A549 (cell line): ENCODE results near the gene KCNN4. TPM values are rescaled to one million over a fixed set of nuclear protein-coding genes. Genes with fewer than 3 reads are reported as not detected.

Source experiments
- polyA plus RNA-seq, 4 experiments: library from polyadenylated mRNA; depleted of rRNA in 3 of 4; stranded (reverse); fragments of >200 nt; fragmentation: RNase III in 1 of 4; extraction: RNeasy Plus Mini Kit Qiagen cat#74134 plus additional on column Dnase treatment in 1 of 4; gene quantifications; 2 replicates in 3 of 4; 3 replicates in 1 of 4; pipeline ENCODE4 v1.2.3, GENCODE V29; 2011 to 2017

Gene KCNN4
- polyA plus RNA-seq, 2 of the 4 experiments (the other 2 are of a cell fraction) = 15.7 to 21.0 TPM

Other genes starting within 250 kb of the KCNN4 start
- gene ZNF575, start 247.8 kb downstream of the KCNN4 start, polyA plus RNA-seq (2011; rRNA removed) = 0.09 and 0.38 TPM in 2 replicates
- gene ZNF575, start 247.8 kb downstream of the KCNN4 start, polyA plus RNA-seq (2017; fragmentation: RNase III; extraction: RNeasy Plus Mini Kit Qiagen cat#74134 plus additional on column Dnase treatment) = 1.4 to 2.2 TPM (median 1.5 TPM) in 3 replicates
- gene XRCC1, start 205.4 kb downstream of the KCNN4 start, polyA plus RNA-seq (2011; rRNA removed) = 31.9 and 32.0 TPM in 2 replicates
- gene XRCC1, start 205.4 kb downstream of the KCNN4 start, polyA plus RNA-seq (2017; fragmentation: RNase III; extraction: RNeasy Plus Mini Kit Qiagen cat#74134 plus additional on column Dnase treatment) = 55.1 to 62.3 TPM (median 55.2 TPM) in 3 replicates
- 0.12 TPM in 1 of 2 replicates, not detected in the other for gene PINLYP, start 205.2 kb downstream of the KCNN4 start, polyA plus RNA-seq (2011; rRNA removed)
- gene PINLYP, start 205.2 kb downstream of the KCNN4 start, polyA plus RNA-seq (2017; fragmentation: RNase III; extraction: RNeasy Plus Mini Kit Qiagen cat#74134 plus additional on column Dnase treatment) = 0.27 to 0.37 TPM (median 0.28 TPM) in 3 replicates
- gene IRGQ, start 184.8 kb downstream of the KCNN4 start, polyA plus RNA-seq (2011; rRNA removed) = 10.0 and 14.2 TPM in 2 replicates
- gene IRGQ, start 184.8 kb downstream of the KCNN4 start, polyA plus RNA-seq (2017; fragmentation: RNase III; extraction: RNeasy Plus Mini Kit Qiagen cat#74134 plus additional on column Dnase treatment) = 6.3 to 6.5 TPM (median 6.4 TPM) in 3 replicates
- 10.6 and 11.2 TPM in 2 replicates for gene ZNF576, start 184.4 kb downstream of the KCNN4 start, polyA plus RNA-seq (2011; rRNA removed)
- 15.4 to 16.8 TPM (median 16.5 TPM) in 3 replicates for gene ZNF576, start 184.4 kb downstream of the KCNN4 start, polyA plus RNA-seq (2017; fragmentation: RNase III; extraction: RNeasy Plus Mini Kit Qiagen cat#74134 plus additional on column Dnase treatment)
- 0.41 and 0.47 TPM in 2 replicates for gene SRRM5, start 168.9 kb downstream of the KCNN4 start, polyA plus RNA-seq (2011; rRNA removed)
- gene SRRM5, start 168.9 kb downstream of the KCNN4 start, polyA plus RNA-seq (2017; fragmentation: RNase III; extraction: RNeasy Plus Mini Kit Qiagen cat#74134 plus additional on column Dnase treatment) = 0.44 to 0.55 TPM (median 0.50 TPM) in 3 replicates
- gene ZNF428, start 161.3 kb downstream of the KCNN4 start, polyA plus RNA-seq (2011; rRNA removed) = 19.3 and 22.9 TPM in 2 replicates
- 47.7 to 58.5 TPM (median 52.4 TPM) in 3 replicates for gene ZNF428, start 161.3 kb downstream of the KCNN4 start, polyA plus RNA-seq (2017; fragmentation: RNase III; extraction: RNeasy Plus Mini Kit Qiagen cat#74134 plus additional on column Dnase treatment)
- gene CADM4, start 141.1 kb downstream of the KCNN4 start, polyA plus RNA-seq (2011; rRNA removed) = 4.2 and 4.7 TPM in 2 replicates
- 8.8 to 10.1 TPM (median 9.2 TPM) in 3 replicates for gene CADM4, start 141.1 kb downstream of the KCNN4 start, polyA plus RNA-seq (2017; fragmentation: RNase III; extraction: RNeasy Plus Mini Kit Qiagen cat#74134 plus additional on column Dnase treatment)
- 48.6 and 55.3 TPM in 2 replicates for gene PLAUR, start 110.8 kb downstream of the KCNN4 start, polyA plus RNA-seq (2011; rRNA removed)
- gene PLAUR, start 110.8 kb downstream of the KCNN4 start, polyA plus RNA-seq (2017; fragmentation: RNase III; extraction: RNeasy Plus Mini Kit Qiagen cat#74134 plus additional on column Dnase treatment) = 27.4 to 29.0 TPM (median 28.3 TPM) in 3 replicates
- not detected in 2 replicates for gene IRGC, start 64.9 kb downstream of the KCNN4 start, polyA plus RNA-seq (2011; rRNA removed)
- not detected in 3 replicates for gene IRGC, start 64.9 kb downstream of the KCNN4 start, polyA plus RNA-seq (2017; fragmentation: RNase III; extraction: RNeasy Plus Mini Kit Qiagen cat#74134 plus additional on column Dnase treatment)
- 14.2 and 24.4 TPM in 2 replicates for gene SMG9, start 26.0 kb downstream of the KCNN4 start, polyA plus RNA-seq (2011; rRNA removed)
- gene SMG9, start 26.0 kb downstream of the KCNN4 start, polyA plus RNA-seq (2017; fragmentation: RNase III; extraction: RNeasy Plus Mini Kit Qiagen cat#74134 plus additional on column Dnase treatment) = 44.2 to 47.3 TPM (median 46.7 TPM) in 3 replicates
- 0.12 and 0.16 TPM in 2 replicates for gene LYPD5, start 21.5 kb upstream of the KCNN4 start, polyA plus RNA-seq (2011; rRNA removed)
- 0.09 to 0.22 TPM (median 0.18 TPM) in 3 replicates for gene LYPD5, start 21.5 kb upstream of the KCNN4 start, polyA plus RNA-seq (2017; fragmentation: RNase III; extraction: RNeasy Plus Mini Kit Qiagen cat#74134 plus additional on column Dnase treatment)
- gene ZNF283, start 46.3 kb upstream of the KCNN4 start, polyA plus RNA-seq (2011; rRNA removed) = 5.1 and 8.9 TPM in 2 replicates
- gene ZNF283, start 46.3 kb upstream of the KCNN4 start, polyA plus RNA-seq (2017; fragmentation: RNase III; extraction: RNeasy Plus Mini Kit Qiagen cat#74134 plus additional on column Dnase treatment) = 5.2 to 6.1 TPM (median 5.6 TPM) in 3 replicates
- gene ZNF404, start 103.0 kb upstream of the KCNN4 start, polyA plus RNA-seq (2011; rRNA removed) = 1.2 and 1.4 TPM in 2 replicates
- gene ZNF404, start 103.0 kb upstream of the KCNN4 start, polyA plus RNA-seq (2017; fragmentation: RNase III; extraction: RNeasy Plus Mini Kit Qiagen cat#74134 plus additional on column Dnase treatment) = 0.75 to 1.1 TPM (median 0.89 TPM) in 3 replicates
- gene ZNF45, start 154.3 kb upstream of the KCNN4 start, polyA plus RNA-seq (2011; rRNA removed) = 19.9 and 20.9 TPM in 2 replicates
- 13.3 to 15.1 TPM (median 14.8 TPM) in 3 replicates for gene ZNF45, start 154.3 kb upstream of the KCNN4 start, polyA plus RNA-seq (2017; fragmentation: RNase III; extraction: RNeasy Plus Mini Kit Qiagen cat#74134 plus additional on column Dnase treatment)
- 1.6 and 2.4 TPM in 2 replicates for gene ZNF221, start 170.3 kb upstream of the KCNN4 start, polyA plus RNA-seq (2011; rRNA removed)
- 1.2 to 2.3 TPM (median 1.6 TPM) in 3 replicates for gene ZNF221, start 170.3 kb upstream of the KCNN4 start, polyA plus RNA-seq (2017; fragmentation: RNase III; extraction: RNeasy Plus Mini Kit Qiagen cat#74134 plus additional on column Dnase treatment)
- 5.2 and 6.6 TPM in 2 replicates for gene ZNF155, start 203.2 kb upstream of the KCNN4 start, polyA plus RNA-seq (2011; rRNA removed)
- gene ZNF155, start 203.2 kb upstream of the KCNN4 start, polyA plus RNA-seq (2017; fragmentation: RNase III; extraction: RNeasy Plus Mini Kit Qiagen cat#74134 plus additional on column Dnase treatment) = 3.9 to 4.8 TPM (median 4.3 TPM) in 3 replicates
- gene ZNF230, start 222.0 kb upstream of the KCNN4 start, polyA plus RNA-seq (2011; rRNA removed) = 6.2 and 6.3 TPM in 2 replicates
- 2.9 to 3.3 TPM (median 3.1 TPM) in 3 replicates for gene ZNF230, start 222.0 kb upstream of the KCNN4 start, polyA plus RNA-seq (2017; fragmentation: RNase III; extraction: RNeasy Plus Mini Kit Qiagen cat#74134 plus additional on column Dnase treatment)
- 6.2 and 7.0 TPM in 2 replicates for gene ZNF222, start 244.4 kb upstream of the KCNN4 start, polyA plus RNA-seq (2011; rRNA removed)
- gene ZNF222, start 244.4 kb upstream of the KCNN4 start, polyA plus RNA-seq (2017; fragmentation: RNase III; extraction: RNeasy Plus Mini Kit Qiagen cat#74134 plus additional on column Dnase treatment) = 4.6 to 5.9 TPM (median 4.7 TPM) in 3 replicates